HG03095 (cell line): ENCODE measurements around the gene ZSCAN10.
A peak's percentile ranks its signal among the peaks of the same experiment; 100 is the strongest.
"Not testable (repeated sequence)": the region's sequence is repeated elsewhere in the genome, so short reads cannot be mapped to it uniquely, and the experiment has no call there.

Experiments used
- ATAC-seq: cut with Tn5 transposase; IDR thresholded peaks from one replicate; pipeline ENCODE4 v1.9.1; 2021; ENCODE audit warnings: moderate library complexity; ENCODE audit not compliant: unreplicated experiment

Gene ZSCAN10

GRCh38 chr16:3065069-3065741 is 33.9 kb downstream of the ZSCAN10 start, which contains the start of gene IL32:
TSS of gene IL32 (plus strand) at chr16:3065640. CDS start at chr16:3065812, 172 bp downstream.
- ATAC-seq = no peak

- no peak for ATAC-seq
Observed at GRCh38 chr16:3063625-3064386, 35.3 kb downstream of the ZSCAN10 start.

- ATAC-seq = no peak
Observed at GRCh38 chr16:3062553-3062952, 36.5 kb downstream of the ZSCAN10 start.

GRCh38 chr16:3060339-3061127 is 38.6 kb downstream of the ZSCAN10 start:
- ATAC-seq = no peak

- ATAC-seq = no peak
Observed at GRCh38 chr16:3059723-3060242, 39.3 kb downstream of the ZSCAN10 start.

GRCh38 chr16:3059041-3059722 is 39.9 kb downstream of the ZSCAN10 start:
- ATAC-seq = peak; percentile 63

- ATAC-seq = no peak
Observed at GRCh38 chr16:3058139-3059030, 40.7 kb downstream of the ZSCAN10 start.

GRCh38 chr16:3057181-3058138 is 41.6 kb downstream of the ZSCAN10 start:
- no peak for ATAC-seq

GRCh38 chr16:3056336-3057180 is 42.5 kb downstream of the ZSCAN10 start:
- ATAC-seq = no peak

- not testable (repeated sequence) for ATAC-seq
Observed at GRCh38 chr16:3055734-3056115, 43.4 kb downstream of the ZSCAN10 start.

- ATAC-seq = no peak
Observed at GRCh38 chr16:3054965-3055733, 43.9 kb downstream of the ZSCAN10 start.

GRCh38 chr16:3053330-3053710 is 45.8 kb downstream of the ZSCAN10 start:
- ATAC-seq = not testable (repeated sequence)

- ATAC-seq = not testable (repeated sequence)
Observed at GRCh38 chr16:3052571-3053329, 46.3 kb downstream of the ZSCAN10 start.

- no peak for ATAC-seq
Observed at GRCh38 chr16:3051494-3051893, 47.6 kb downstream of the ZSCAN10 start.

GRCh38 chr16:3051009-3051408 is 48.1 kb downstream of the ZSCAN10 start:
- ATAC-seq = no peak

- ATAC-seq = no peak
Observed at GRCh38 chr16:3050487-3050886, 48.6 kb downstream of the ZSCAN10 start.
